Neuron (in vitro differentiated cells): Measurements from ENCODE around the gene WRAP73.
"Not testable (repeated sequence)": the region's sequence is repeated elsewhere in the genome, so short reads cannot be mapped to it uniquely, and the experiment has no call there.

Experiments used
- H2AFZ ChIP-seq: one replicate; pipeline ENCODE4 v1.6.1; 2013; ENCODE audit warnings: low read depth, mild to moderate bottlenecking, inconsistent platforms, low read length, moderate library complexity
- H3K27me3 ChIP-seq: one replicate; pipeline ENCODE4 v1.6.1; 2013; ENCODE audit warnings: low read length; ENCODE audit not compliant: insufficient read depth
- H3K36me3 ChIP-seq: one replicate; pipeline ENCODE4 v1.6.1; 2013; ENCODE audit warnings: low read length; ENCODE audit not compliant: insufficient read depth
- H3K4me1 ChIP-seq: one replicate; pipeline ENCODE4 v1.6.1; 2013; ENCODE audit warnings: low read length; ENCODE audit not compliant: insufficient read depth
- H3K4me3 ChIP-seq: 2 replicates; pipeline ENCODE4 v1.5.1; 2013; ENCODE audit warnings: mild to moderate bottlenecking, low read length, moderate library complexity
- H3K9me3 ChIP-seq: one replicate; pipeline ENCODE4 v1.6.1; 2013; ENCODE audit warnings: low read length

The WRAP73 gene

GRCh38 chr1:3590139-3590763 lies 59.7 kb downstream of the WRAP73 start:
- peaks cover 23% of the 10 kb centered on the region for H3K4me1 ChIP-seq
- no peaks in the 10 kb centered on the region for H3K27me3 ChIP-seq
- no peak overlapping the region for H2AFZ ChIP-seq
- no peaks in the 10 kb centered on the region for H3K36me3 ChIP-seq
- H3K9me3 ChIP-seq = no peaks in the 10 kb centered on the region
- no peak overlapping the region for H3K4me3 ChIP-seq

GRCh38 chr1:3588395-3588794 lies 61.5 kb downstream of the WRAP73 start:
- Histone ChIP-seq H3K4me1 (peaks cover 23% of the 10 kb centered on the region), H3K36me3 (no peaks in the 10 kb centered on the region), H3K27me3 (no peaks in the 10 kb centered on the region), H2AFZ (no peak overlapping the region), H3K4me3 (no peak overlapping the region), H3K9me3 (peaks cover 2% of the 10 kb centered on the region)

GRCh38 chr1:3586986-3587759 lies 62.7 kb downstream of the WRAP73 start:
- no peaks in the 10 kb centered on the region for H3K36me3 ChIP-seq
- no peaks in the 10 kb centered on the region for H3K27me3 ChIP-seq
- H3K4me1 ChIP-seq = peaks cover 20% of the 10 kb centered on the region
- no peak overlapping the region for H2AFZ ChIP-seq
- no peak overlapping the region for H3K4me3 ChIP-seq
- H3K9me3 ChIP-seq = peaks cover 2% of the 10 kb centered on the region

- Histone ChIP-seq H3K36me3 (no peaks in the 10 kb centered on the region), H3K4me3 (no peak overlapping the region), H3K27me3 (no peaks in the 10 kb centered on the region), H3K9me3 (peaks cover 2% of the 10 kb centered on the region), H3K4me1 (peaks cover 18% of the 10 kb centered on the region), H2AFZ (no peak overlapping the region)
Measured at GRCh38 chr1:3585940-3586568, 63.8 kb downstream of the WRAP73 start.

- H2AFZ ChIP-seq, H3K36me3 ChIP-seq, H3K4me3 ChIP-seq, H3K27me3 ChIP-seq, H3K9me3 ChIP-seq: not testable (repeated sequence)
- H3K4me1 ChIP-seq = peaks cover 11% of the 10 kb centered on the region
Measured at GRCh38 chr1:3585353-3585868, 64.5 kb downstream of the WRAP73 start.

GRCh38 chr1:3584915-3585314 lies 65.0 kb downstream of the WRAP73 start:
- H3K9me3 ChIP-seq = peaks cover 2% of the 10 kb centered on the region

GRCh38 chr1:3583751-3584150 lies 66.2 kb downstream of the WRAP73 start:
- not testable (repeated sequence) for H3K36me3 ChIP-seq, H2AFZ ChIP-seq, H3K9me3 ChIP-seq, H3K4me3 ChIP-seq, H3K4me1 ChIP-seq, H3K27me3 ChIP-seq

More at GRCh38 chr1:3584915-3585314, 65.0 kb downstream of the WRAP73 start:
- H3K27me3 ChIP-seq = no peaks in the 10 kb centered on the region
- H3K36me3 ChIP-seq = no peaks in the 10 kb centered on the region
- H3K4me3 ChIP-seq = no peak overlapping the region
- H3K4me1 ChIP-seq = peaks cover 6% of the 10 kb centered on the region
- H2AFZ ChIP-seq = no peak overlapping the region

GRCh38 chr1:3581296-3582036 lies 68.4 kb downstream of the WRAP73 start:
- no peak overlapping the region for H2AFZ ChIP-seq
- H3K9me3 ChIP-seq = peaks cover 2% of the 10 kb centered on the region
- no peaks in the 10 kb centered on the region for H3K27me3 ChIP-seq
- H3K36me3 ChIP-seq = no peaks in the 10 kb centered on the region
- no peak overlapping the region for H3K4me3 ChIP-seq
- no peaks in the 10 kb centered on the region for H3K4me1 ChIP-seq
